IPS-15b (cell line): Measurements from ENCODE around the gene ZNRF1.

ENCODE experiments used
- H3K27me3 ChIP-seq: one replicate; pipeline ENCODE4 v1.6.1; 2013; ENCODE audit warnings: low read length; ENCODE audit not compliant: control insufficient read depth, insufficient read depth
- H3K36me3 ChIP-seq: one replicate; pipeline ENCODE4 v1.6.1; 2013; ENCODE audit warnings: low read length; ENCODE audit not compliant: control insufficient read depth, insufficient read depth
- H3K4me1 ChIP-seq: one replicate; pipeline ENCODE4 v1.6.1; 2013; ENCODE audit warnings: mild to moderate bottlenecking, low read length; ENCODE audit not compliant: control insufficient read depth, insufficient read depth
- H3K4me3 ChIP-seq: one replicate; pipeline ENCODE4 v1.5.1; 2013; ENCODE audit warnings: low read depth, low read length
- H3K9ac ChIP-seq: one replicate; pipeline ENCODE4 v1.6.1; 2013; ENCODE audit warnings: low read depth, mild to moderate bottlenecking, low read length
- H3K9me3 ChIP-seq: one replicate; pipeline ENCODE4 v1.6.1; 2013; ENCODE audit warnings: mild to moderate bottlenecking, low read length; ENCODE audit not compliant: control insufficient read depth, insufficient read depth

Gene ZNRF1

GRCh38 chr16:75065149-75065505 lies 66.3 kb downstream of the ZNRF1 start:
- Histone ChIP-seq H3K4me3 (no peak overlapping the region), H3K36me3 (no peaks in the 10 kb centered on the region), H3K4me1 (peaks cover 9% of the 10 kb centered on the region), H3K9me3 (no peaks in the 10 kb centered on the region), H3K27me3 (no peaks in the 10 kb centered on the region), H3K9ac (no peak overlapping the region)

GRCh38 chr16:75065521-75066149 lies 66.8 kb downstream of the ZNRF1 start:
- no peak overlapping the region for H3K9ac ChIP-seq
- no peaks in the 10 kb centered on the region for H3K9me3 ChIP-seq
- no peaks in the 10 kb centered on the region for H3K36me3 ChIP-seq
- no peak overlapping the region for H3K4me3 ChIP-seq
- H3K27me3 ChIP-seq: no peaks in the 10 kb centered on the region
- peaks cover 11% of the 10 kb centered on the region for H3K4me1 ChIP-seq

- H3K9me3 ChIP-seq: no peaks in the 10 kb centered on the region
- H3K4me3 ChIP-seq: no peak overlapping the region
- H3K4me1 ChIP-seq: peaks cover 4% of the 10 kb centered on the region
- no peak overlapping the region for H3K9ac ChIP-seq
- H3K36me3 ChIP-seq: no peaks in the 10 kb centered on the region
- H3K27me3 ChIP-seq: no peaks in the 10 kb centered on the region
Measured at GRCh38 chr16:75066861-75067447, 68.1 kb downstream of the ZNRF1 start.

GRCh38 chr16:75068085-75069031 lies 69.5 kb downstream of the ZNRF1 start:
- H3K4me1 ChIP-seq: peaks cover 10% of the 10 kb centered on the region
- no peaks in the 10 kb centered on the region for H3K9me3 ChIP-seq
- H3K27me3 ChIP-seq: no peaks in the 10 kb centered on the region
- H3K4me3 ChIP-seq: no peak overlapping the region
- no peak overlapping the region for H3K9ac ChIP-seq
- H3K36me3 ChIP-seq: no peaks in the 10 kb centered on the region

GRCh38 chr16:75070012-75070841 lies 71.4 kb downstream of the ZNRF1 start:
- Histone ChIP-seq H3K27me3 (no peaks in the 10 kb centered on the region), H3K9ac (no peak overlapping the region), H3K4me1 (peaks cover 17% of the 10 kb centered on the region)

GRCh38 chr16:75071621-75072020 lies 72.8 kb downstream of the ZNRF1 start:
- H3K4me1 ChIP-seq: peaks cover 17% of the 10 kb centered on the region

More at GRCh38 chr16:75070012-75070841, 71.4 kb downstream of the ZNRF1 start:
- no peaks in the 10 kb centered on the region for H3K9me3 ChIP-seq
- H3K4me3 ChIP-seq: no peak overlapping the region
- no peaks in the 10 kb centered on the region for H3K36me3 ChIP-seq

GRCh38 chr16:75072239-75072947 lies 73.6 kb downstream of the ZNRF1 start:
- H3K4me3 ChIP-seq: no peak overlapping the region
- no peaks in the 10 kb centered on the region for H3K36me3 ChIP-seq
- H3K27me3 ChIP-seq: no peaks in the 10 kb centered on the region
- peaks cover 17% of the 10 kb centered on the region for H3K4me1 ChIP-seq
- H3K9ac ChIP-seq: no peak overlapping the region
- no peaks in the 10 kb centered on the region for H3K9me3 ChIP-seq

More at GRCh38 chr16:75071621-75072020, 72.8 kb downstream of the ZNRF1 start:
- Histone ChIP-seq H3K27me3 (no peaks in the 10 kb centered on the region), H3K4me3 (no peak overlapping the region), H3K9ac (no peak overlapping the region), H3K36me3 (no peaks in the 10 kb centered on the region), H3K9me3 (no peaks in the 10 kb centered on the region)

- Histone ChIP-seq H3K9me3 (no peaks in the 10 kb centered on the region), H3K9ac (no peak overlapping the region), H3K4me3 (no peak overlapping the region), H3K27me3 (no peaks in the 10 kb centered on the region), H3K36me3 (no peaks in the 10 kb centered on the region), H3K4me1 (peaks cover 17% of the 10 kb centered on the region)
Measured at GRCh38 chr16:75073545-75074303, 74.9 kb downstream of the ZNRF1 start.

GRCh38 chr16:75074304-75074793 lies 75.5 kb downstream of the ZNRF1 start:
- H3K4me1 ChIP-seq: peaks cover 17% of the 10 kb centered on the region
- no peaks in the 10 kb centered on the region for H3K9me3 ChIP-seq
- H3K9ac ChIP-seq: no peak overlapping the region
- H3K4me3 ChIP-seq: no peak overlapping the region
- H3K36me3 ChIP-seq: no peaks in the 10 kb centered on the region
- no peaks in the 10 kb centered on the region for H3K27me3 ChIP-seq

GRCh38 chr16:75074920-75075687 lies 76.3 kb downstream of the ZNRF1 start:
- Histone ChIP-seq H3K4me3 (no peak overlapping the region), H3K36me3 (no peaks in the 10 kb centered on the region), H3K9ac (no peak overlapping the region), H3K4me1 (peaks cover 19% of the 10 kb centered on the region), H3K9me3 (no peaks in the 10 kb centered on the region), H3K27me3 (no peaks in the 10 kb centered on the region)
